ENCODE data around the gene NETO2.

Gene NETO2

DNA sequence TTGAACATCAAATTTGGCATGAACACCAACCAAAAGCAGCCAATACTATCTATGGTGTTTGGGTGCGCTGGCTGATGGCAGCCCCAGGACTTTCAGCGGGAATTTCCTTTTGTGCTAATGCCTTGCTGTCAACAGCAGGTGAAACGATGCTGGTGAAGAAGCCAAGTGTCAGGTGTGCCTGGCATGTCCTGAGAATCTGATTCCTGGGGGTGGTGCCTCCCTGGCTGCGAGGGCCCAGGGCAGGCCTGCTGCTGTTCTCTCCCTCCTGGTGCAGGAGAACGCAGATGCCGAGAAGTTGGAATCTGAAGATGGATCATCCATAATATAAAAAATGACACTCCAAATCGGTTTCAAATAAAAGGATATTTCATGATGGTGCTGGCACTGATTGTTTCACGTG, 108.3 kb downstream of the NETO2 start:
- TF ChIP-seq, protein P1, sequence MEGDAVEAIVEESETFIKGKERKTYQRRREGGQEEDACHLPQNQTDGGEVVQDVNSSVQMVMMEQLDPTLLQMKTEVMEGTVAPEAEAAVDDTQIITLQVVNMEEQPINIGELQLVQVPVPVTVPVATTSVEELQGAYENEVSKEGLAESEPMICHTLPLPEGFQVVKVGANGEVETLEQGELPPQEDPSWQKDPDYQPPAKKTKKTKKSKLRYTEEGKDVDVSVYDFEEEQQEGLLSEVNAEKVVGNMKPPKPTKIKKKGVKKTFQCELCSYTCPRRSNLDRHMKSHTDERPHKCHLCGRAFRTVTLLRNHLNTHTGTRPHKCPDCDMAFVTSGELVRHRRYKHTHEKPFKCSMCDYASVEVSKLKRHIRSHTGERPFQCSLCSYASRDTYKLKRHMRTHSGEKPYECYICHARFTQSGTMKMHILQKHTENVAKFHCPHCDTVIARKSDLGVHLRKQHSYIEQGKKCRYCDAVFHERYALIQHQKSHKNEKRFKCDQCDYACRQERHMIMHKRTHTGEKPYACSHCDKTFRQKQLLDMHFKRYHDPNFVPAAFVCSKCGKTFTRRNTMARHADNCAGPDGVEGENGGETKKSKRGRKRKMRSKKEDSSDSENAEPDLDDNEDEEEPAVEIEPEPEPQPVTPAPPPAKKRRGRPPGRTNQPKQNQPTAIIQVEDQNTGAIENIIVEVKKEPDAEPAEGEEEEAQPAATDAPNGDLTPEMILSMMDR (IDR thresholded peaks at IDR 0.05), result no peak
- no peak overlapping the region for H3K27ac ChIP-seq

DNA sequence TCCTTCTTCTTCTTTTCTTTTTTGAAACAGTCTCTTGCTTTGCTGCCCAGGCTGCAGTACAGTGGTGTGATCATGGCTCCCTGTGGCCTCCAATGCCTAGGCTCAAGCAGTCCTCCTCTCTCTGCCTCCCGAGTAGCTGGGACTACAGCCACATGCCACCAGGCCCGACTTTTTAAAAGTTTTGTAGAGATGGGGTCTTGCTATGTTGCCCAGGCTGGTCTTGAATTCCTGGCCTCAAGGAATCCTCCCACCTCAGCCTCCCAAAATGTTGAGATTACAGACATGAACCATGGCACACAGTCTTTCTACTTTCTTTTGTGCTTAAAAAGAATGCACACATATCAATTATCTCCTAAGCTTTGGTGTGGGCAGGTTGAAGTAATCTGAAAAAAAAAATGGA, 109.3 kb downstream of the NETO2 start:
- Histone ChIP-seq H3K9me3 (no peaks in the 10 kb centered on the region), H3K27me3 (peaks cover 32% of the 10 kb centered on the region), H3K4me3 (ENCODE audit: low read depth in 1 of 2, low read length in 1 of 2) (no peak overlapping the region), H3K36me3 (no peaks in the 10 kb centered on the region), H3K27ac (no peak overlapping the region), H3K4me1 (ENCODE audit: control insufficient read depth in 1 of 2, insufficient read depth in 1 of 2, low read depth in 1 of 2, low read length in 1 of 2) (peaks cover 9 to 10% of the 10 kb centered on the region in 2 experiments)
- TF ChIP-seq, protein P1 (IDR thresholded peaks at IDR 0.05), result no peak

More for the DNA sequence above, 108.3 kb downstream of the NETO2 start:
- Histone ChIP-seq H3K36me3 (no peaks in the 10 kb centered on the region), H3K9me3 (no peaks in the 10 kb centered on the region), H3K27me3 (peaks cover 38% of the 10 kb centered on the region), H3K4me1 (ENCODE audit: control insufficient read depth in 1 of 2, insufficient read depth in 1 of 2, low read depth in 1 of 2, low read length in 1 of 2) (peaks cover 9 to 10% of the 10 kb centered on the region in 2 experiments), H3K4me3 (ENCODE audit: low read depth in 1 of 2, low read length in 1 of 2) (no peak overlapping the region)

DNA sequence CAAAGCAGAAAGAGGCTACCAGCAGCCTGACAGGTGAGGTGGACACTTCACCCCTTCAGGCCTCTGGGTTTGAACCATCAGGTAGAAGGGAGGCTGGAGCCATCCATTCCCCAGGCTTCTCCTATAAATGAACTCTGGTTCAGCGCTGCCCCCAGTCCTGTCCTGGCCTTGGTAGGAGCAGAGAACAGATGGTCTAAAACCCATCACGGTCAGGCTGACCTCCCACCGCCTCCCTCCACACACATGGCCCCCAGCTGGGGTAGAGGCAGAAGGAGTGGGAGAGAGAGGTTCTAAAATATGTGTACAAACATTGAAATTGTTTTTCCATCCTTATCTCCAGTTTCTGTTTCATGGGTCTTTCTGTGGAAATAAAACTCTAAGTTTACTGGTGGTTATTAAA, 110.6 kb downstream of the NETO2 start:
- H3K4me1 ChIP-seq (ENCODE audit: control insufficient read depth in 1 of 2, insufficient read depth in 1 of 2, low read depth in 1 of 2, low read length in 1 of 2), result peaks cover 7 to 8% of the 10 kb centered on the region in 2 experiments
- H3K27me3 ChIP-seq, result peaks cover 22% of the 10 kb centered on the region
- TF ChIP-seq, protein P1 (IDR thresholded peaks at IDR 0.05), result no peak
- H3K9me3 ChIP-seq, result no peaks in the 10 kb centered on the region
- H3K36me3 ChIP-seq, result no peaks in the 10 kb centered on the region
- no peak overlapping the region for H3K27ac ChIP-seq
- H3K4me3 ChIP-seq (ENCODE audit: low read depth in 1 of 2, low read length in 1 of 2), result no peak overlapping the region

DNA sequence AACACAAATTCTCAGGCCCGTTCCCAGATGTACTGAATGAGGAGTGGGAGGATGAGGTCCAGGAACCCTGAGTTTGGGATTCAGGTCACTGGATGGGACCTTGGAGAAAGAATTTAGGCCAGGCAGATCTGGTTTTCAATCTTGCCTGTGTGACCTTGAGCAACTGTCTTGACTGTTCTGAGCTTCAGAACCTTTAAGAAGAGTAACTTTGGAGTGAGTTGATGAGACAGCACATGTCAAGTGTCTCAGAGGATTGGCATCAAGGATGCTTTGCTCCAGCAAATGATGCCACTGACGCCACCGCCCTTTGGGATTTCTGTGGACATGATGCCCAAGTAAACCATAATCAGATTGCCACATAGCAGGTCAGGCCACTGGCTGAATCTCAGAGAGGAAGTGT, 114.0 kb downstream of the NETO2 start:
- H3K9me3 ChIP-seq, result no peaks in the 10 kb centered on the region
- TF ChIP-seq, protein P1 (IDR thresholded peaks at IDR 0.05), result no peak
- H3K27ac ChIP-seq, result no peak overlapping the region
- no peaks in the 10 kb centered on the region for H3K36me3 ChIP-seq
- H3K4me3 ChIP-seq (ENCODE audit: low read depth in 1 of 2, low read length in 1 of 2), result no peak overlapping the region
- no peaks in the 10 kb centered on the region for H3K4me1 ChIP-seq (ENCODE audit: control insufficient read depth in 1 of 2, insufficient read depth in 1 of 2, low read depth in 1 of 2, low read length in 1 of 2)
- H3K27me3 ChIP-seq, result no peaks in the 10 kb centered on the region

DNA sequence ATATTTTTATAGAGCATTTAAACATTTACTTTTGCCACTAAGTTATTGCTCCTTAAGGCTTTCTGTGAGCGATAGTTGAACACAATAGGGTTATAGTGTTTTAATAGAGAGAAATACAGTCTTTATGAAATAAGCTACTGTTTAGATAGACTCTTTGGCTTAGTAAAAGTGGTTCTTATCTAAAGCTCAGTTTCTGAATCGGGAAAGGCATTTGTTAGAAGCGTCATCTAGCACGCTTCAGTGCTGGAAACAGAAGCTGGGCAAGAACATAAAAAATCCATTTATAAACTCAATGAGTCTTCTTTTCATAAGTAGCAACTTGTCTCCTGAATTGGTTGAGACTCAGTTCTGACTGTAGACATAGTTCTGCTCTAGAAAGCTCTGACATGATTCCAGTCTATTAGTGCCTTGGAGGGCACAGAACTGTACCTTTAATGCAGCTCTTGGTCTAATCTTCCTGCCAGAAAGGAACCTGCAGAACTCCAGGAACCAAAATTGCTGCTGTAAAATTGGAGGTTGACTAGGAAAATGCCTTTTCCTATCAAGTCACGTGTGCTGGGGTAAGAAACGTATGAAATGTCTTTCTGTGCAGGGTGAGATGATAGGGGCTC, 114.9 kb downstream of the NETO2 start:
- H3K27me3 ChIP-seq, result no peaks in the 10 kb centered on the region
- H3K4me1 ChIP-seq (ENCODE audit: control insufficient read depth in 1 of 2, insufficient read depth in 1 of 2, low read depth in 1 of 2, low read length in 1 of 2), result no peaks in the 10 kb centered on the region
- no peak overlapping the region for H3K4me3 ChIP-seq (ENCODE audit: low read depth in 1 of 2, low read length in 1 of 2)
- no peaks in the 10 kb centered on the region for H3K9me3 ChIP-seq
- no peak overlapping the region for H3K27ac ChIP-seq
- TF ChIP-seq, protein P1 (IDR thresholded peaks at IDR 0.05), result no peak
- no peaks in the 10 kb centered on the region for H3K36me3 ChIP-seq
